ENCODE measurements around the gene BMPR1A.
"Not testable (repeated sequence)": the region's sequence is repeated elsewhere in the genome, so short reads cannot be mapped to it uniquely, and the experiment has no call there.

DNA sequence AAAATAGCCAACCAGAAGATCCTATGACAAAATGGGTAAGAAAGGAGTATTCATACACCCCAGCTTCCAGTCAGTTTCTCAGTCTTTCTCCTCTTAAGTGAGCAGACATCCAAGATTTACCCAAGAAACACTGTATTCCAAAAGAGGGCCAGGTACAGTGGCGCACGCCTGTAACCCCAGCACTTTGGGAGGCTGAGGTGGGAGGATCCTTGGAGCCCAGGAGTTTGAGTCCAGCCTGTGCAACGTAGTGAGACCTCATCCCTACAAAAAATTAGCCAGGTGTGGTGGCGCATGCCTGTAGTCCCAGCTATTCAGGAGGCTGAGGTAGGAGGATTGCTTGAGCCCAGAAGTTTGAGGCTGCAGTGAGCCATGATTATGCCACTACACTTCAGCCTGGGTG, 191.4 kb downstream of the BMPR1A start:
- TF ChIP-seq SP1 (IDR thresholded peaks at IDR 0.05); YY1 (IDR thresholded peaks at IDR 0.05); GABPA (IDR thresholded peaks at IDR 0.05 in 1 of 2, conservative IDR thresholded peaks at IDR 0.05 in 1 of 2); RAD21 (IDR thresholded peaks at IDR 0.05); JUND (IDR thresholded peaks at IDR 0.05); TAF1 (conservative IDR thresholded peaks at IDR 0.05); RXRA (IDR thresholded peaks at IDR 0.05); NR2F2 (IDR thresholded peaks at IDR 0.05): not testable (repeated sequence)
- TF ChIP-seq, protein P1, sequence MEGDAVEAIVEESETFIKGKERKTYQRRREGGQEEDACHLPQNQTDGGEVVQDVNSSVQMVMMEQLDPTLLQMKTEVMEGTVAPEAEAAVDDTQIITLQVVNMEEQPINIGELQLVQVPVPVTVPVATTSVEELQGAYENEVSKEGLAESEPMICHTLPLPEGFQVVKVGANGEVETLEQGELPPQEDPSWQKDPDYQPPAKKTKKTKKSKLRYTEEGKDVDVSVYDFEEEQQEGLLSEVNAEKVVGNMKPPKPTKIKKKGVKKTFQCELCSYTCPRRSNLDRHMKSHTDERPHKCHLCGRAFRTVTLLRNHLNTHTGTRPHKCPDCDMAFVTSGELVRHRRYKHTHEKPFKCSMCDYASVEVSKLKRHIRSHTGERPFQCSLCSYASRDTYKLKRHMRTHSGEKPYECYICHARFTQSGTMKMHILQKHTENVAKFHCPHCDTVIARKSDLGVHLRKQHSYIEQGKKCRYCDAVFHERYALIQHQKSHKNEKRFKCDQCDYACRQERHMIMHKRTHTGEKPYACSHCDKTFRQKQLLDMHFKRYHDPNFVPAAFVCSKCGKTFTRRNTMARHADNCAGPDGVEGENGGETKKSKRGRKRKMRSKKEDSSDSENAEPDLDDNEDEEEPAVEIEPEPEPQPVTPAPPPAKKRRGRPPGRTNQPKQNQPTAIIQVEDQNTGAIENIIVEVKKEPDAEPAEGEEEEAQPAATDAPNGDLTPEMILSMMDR (IDR thresholded peaks at IDR 0.05; ENCODE audit: low read depth, low read length, missing input control) = not testable (repeated sequence)
- TF ChIP-seq, protein P2, sequence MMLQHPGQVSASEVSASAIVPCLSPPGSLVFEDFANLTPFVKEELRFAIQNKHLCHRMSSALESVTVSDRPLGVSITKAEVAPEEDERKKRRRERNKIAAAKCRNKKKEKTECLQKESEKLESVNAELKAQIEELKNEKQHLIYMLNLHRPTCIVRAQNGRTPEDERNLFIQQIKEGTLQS (IDR thresholded peaks at IDR 0.05) = not testable (repeated sequence)
- TF ChIP-seq, protein P3, sequence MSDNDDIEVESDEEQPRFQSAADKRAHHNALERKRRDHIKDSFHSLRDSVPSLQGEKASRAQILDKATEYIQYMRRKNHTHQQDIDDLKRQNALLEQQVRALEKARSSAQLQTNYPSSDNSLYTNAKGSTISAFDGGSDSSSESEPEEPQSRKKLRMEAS (IDR thresholded peaks at IDR 0.05) = not testable (repeated sequence)
- TF ChIP-seq, protein P4, sequence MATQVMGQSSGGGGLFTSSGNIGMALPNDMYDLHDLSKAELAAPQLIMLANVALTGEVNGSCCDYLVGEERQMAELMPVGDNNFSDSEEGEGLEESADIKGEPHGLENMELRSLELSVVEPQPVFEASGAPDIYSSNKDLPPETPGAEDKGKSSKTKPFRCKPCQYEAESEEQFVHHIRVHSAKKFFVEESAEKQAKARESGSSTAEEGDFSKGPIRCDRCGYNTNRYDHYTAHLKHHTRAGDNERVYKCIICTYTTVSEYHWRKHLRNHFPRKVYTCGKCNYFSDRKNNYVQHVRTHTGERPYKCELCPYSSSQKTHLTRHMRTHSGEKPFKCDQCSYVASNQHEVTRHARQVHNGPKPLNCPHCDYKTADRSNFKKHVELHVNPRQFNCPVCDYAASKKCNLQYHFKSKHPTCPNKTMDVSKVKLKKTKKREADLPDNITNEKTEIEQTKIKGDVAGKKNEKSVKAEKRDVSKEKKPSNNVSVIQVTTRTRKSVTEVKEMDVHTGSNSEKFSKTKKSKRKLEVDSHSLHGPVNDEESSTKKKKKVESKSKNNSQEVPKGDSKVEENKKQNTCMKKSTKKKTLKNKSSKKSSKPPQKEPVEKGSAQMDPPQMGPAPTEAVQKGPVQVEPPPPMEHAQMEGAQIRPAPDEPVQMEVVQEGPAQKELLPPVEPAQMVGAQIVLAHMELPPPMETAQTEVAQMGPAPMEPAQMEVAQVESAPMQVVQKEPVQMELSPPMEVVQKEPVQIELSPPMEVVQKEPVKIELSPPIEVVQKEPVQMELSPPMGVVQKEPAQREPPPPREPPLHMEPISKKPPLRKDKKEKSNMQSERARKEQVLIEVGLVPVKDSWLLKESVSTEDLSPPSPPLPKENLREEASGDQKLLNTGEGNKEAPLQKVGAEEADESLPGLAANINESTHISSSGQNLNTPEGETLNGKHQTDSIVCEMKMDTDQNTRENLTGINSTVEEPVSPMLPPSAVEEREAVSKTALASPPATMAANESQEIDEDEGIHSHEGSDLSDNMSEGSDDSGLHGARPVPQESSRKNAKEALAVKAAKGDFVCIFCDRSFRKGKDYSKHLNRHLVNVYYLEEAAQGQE (IDR thresholded peaks at IDR 0.05) = not testable (repeated sequence)
- TF ChIP-seq, protein P5, sequence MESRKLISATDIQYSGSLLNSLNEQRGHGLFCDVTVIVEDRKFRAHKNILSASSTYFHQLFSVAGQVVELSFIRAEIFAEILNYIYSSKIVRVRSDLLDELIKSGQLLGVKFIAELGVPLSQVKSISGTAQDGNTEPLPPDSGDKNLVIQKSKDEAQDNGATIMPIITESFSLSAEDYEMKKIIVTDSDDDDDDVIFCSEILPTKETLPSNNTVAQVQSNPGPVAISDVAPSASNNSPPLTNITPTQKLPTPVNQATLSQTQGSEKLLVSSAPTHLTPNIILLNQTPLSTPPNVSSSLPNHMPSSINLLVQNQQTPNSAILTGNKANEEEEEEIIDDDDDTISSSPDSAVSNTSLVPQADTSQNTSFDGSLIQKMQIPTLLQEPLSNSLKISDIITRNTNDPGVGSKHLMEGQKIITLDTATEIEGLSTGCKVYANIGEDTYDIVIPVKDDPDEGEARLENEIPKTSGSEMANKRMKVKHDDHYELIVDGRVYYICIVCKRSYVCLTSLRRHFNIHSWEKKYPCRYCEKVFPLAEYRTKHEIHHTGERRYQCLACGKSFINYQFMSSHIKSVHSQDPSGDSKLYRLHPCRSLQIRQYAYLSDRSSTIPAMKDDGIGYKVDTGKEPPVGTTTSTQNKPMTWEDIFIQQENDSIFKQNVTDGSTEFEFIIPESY (IDR thresholded peaks at IDR 0.05) = not testable (repeated sequence)
